Kidney (tissue), 14 donors: ENCODE results near the gene ALPP. TPM values are rescaled to one million over a fixed set of nuclear protein-coding genes. Genes with fewer than 3 reads are reported as not detected.

Source experiments
- DNase-seq, 5 donors: peaks; one replicate each; pipeline ENCODE4 v3.0.0-alpha.2; 2013 to 2020
- FAIRE-seq: peaks from 2 replicates; lab custom pipeline; 2012; peaks lifted over from hg19 to GRCh38; lab: Jason Lieb, UNC
- H3K27ac ChIP-seq, 2 donors: one replicate each; pipeline ENCODE4 v1.7.0; 2013; ENCODE audit warnings: low read depth in 2 of 2, low read length in 2 of 2, inconsistent platforms in 1 of 2
- H3K27me3 ChIP-seq: one replicate; pipeline ENCODE4 v1.7.1; 2013; ENCODE audit warnings: low read length, inconsistent platforms; ENCODE audit not compliant: control insufficient read depth, insufficient read depth
- H3K36me3 ChIP-seq, 3 donors: one replicate each; pipeline versions ENCODE4 v1.7.0 to v1.7.1; 2013; ENCODE audit warnings: low read length in 3 of 3, control low read depth in 1 of 3, inconsistent platforms in 1 of 3; ENCODE audit not compliant: insufficient read depth in 3 of 3, control insufficient read depth in 2 of 3
- H3K4me1 ChIP-seq, 3 donors: one replicate each; pipeline versions ENCODE4 v1.7.0 to v1.7.1; 2013; ENCODE audit warnings: low read length in 3 of 3, inconsistent platforms in 1 of 3, low read depth in 1 of 3; ENCODE audit not compliant: control insufficient read depth in 2 of 3, insufficient read depth in 2 of 3
- H3K4me3 ChIP-seq, 3 donors: one replicate each; pipeline versions ENCODE4 v1.7.0 to v1.8.1; 2013; ENCODE audit warnings: low read length in 3 of 3, control low read depth in 1 of 3, inconsistent platforms in 1 of 3
- H3K9ac ChIP-seq, 3 donors: one replicate each; pipeline versions ENCODE4 v1.7.0 to v1.7.1; 2013; ENCODE audit warnings: low read length in 3 of 3, control low read depth in 1 of 3, inconsistent platforms in 1 of 3
- H3K9me3 ChIP-seq, 3 donors: one replicate each; pipeline versions ENCODE4 v1.7.0 to v1.7.1; 2013; ENCODE audit warnings: low read length in 3 of 3, control low read depth in 1 of 3, inconsistent platforms in 1 of 3; ENCODE audit not compliant: control insufficient read depth in 2 of 3, insufficient read depth in 1 of 3
- intact Hi-C: fragments of 100-400 bp; cut with DNase I; formaldehyde crosslinking; loops from one replicate; pipeline ENCODE4 v1.11.1; 2022
- polyA plus RNA-seq: library from polyadenylated mRNA; stranded (reverse); fragments of 350-450 nt; fragmentation: Illumina TruSeq; extraction: RNeasy Lipid Tissue Mini Kit (QIAGEN cat#74804); gene quantifications from one replicate; pipeline ENCODE4 v1.2.3, GENCODE V29; 2014; ENCODE audit warnings: low read depth, low replicate concordance; ENCODE audit not compliant: insufficient read depth
- total RNA-seq: library from RNA; stranded (reverse); fragmentation: NEBNext Ultra II Directional; extraction: Animal tissue kit (Norgen Biotek cat#: 25700); gene quantifications from one replicate; pipeline ENCODE4 v1.2.1, GENCODE V29; 2021
- TF ChIP-seq, protein P1 (sequence below): IDR thresholded peaks from 3 replicates; pipeline ENCODE4 v1.5.1; 2012; ENCODE audit warnings: mild to moderate bottlenecking, moderate library complexity, borderline replicate concordance; ENCODE audit not compliant: insufficient read depth; ENCODE audit errors: extremely low read depth
- donor health status: control.
- donor health status: control.
- donor health status: control.
- donor health status: control.
- donor health status: control.
- donor health status: DM: yes; HTN: yes; CAD: no.
- donor health status: Normal renal cell carcinoma (clear cell type).

ALPP gene
- total and polyA plus RNA-seq, 2 donors from 2014 or later: not detected

DNA sequence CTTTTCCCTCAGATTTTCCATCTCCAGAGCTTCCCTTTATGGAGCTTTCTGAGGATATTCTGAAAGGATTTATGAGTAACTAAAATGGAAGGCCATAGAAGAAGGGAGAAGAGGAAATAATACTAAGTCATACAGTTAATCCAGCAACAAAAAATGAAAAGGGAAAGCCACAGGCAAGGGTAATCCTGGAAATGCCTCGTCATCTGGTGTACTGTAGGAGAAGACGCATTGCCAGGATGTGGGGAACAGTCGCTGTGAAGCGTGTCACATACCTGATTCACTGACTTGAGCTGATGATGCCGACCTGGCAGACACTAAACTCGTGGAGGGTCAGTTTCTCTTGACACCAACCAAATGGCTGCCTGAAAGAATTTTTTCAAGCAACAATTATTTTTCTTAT lies 34.7 kb upstream of the ALPP start:
- no peaks in the 10 kb centered on the region for H3K9me3 ChIP-seq
- no peak for DNase-seq
- H3K4me1 ChIP-seq: no peaks in the 10 kb centered on the region
- no peaks in the 10 kb centered on the region for H3K36me3 ChIP-seq
- H3K4me3 ChIP-seq: no peak overlapping the region
- TF ChIP-seq, protein P1, sequence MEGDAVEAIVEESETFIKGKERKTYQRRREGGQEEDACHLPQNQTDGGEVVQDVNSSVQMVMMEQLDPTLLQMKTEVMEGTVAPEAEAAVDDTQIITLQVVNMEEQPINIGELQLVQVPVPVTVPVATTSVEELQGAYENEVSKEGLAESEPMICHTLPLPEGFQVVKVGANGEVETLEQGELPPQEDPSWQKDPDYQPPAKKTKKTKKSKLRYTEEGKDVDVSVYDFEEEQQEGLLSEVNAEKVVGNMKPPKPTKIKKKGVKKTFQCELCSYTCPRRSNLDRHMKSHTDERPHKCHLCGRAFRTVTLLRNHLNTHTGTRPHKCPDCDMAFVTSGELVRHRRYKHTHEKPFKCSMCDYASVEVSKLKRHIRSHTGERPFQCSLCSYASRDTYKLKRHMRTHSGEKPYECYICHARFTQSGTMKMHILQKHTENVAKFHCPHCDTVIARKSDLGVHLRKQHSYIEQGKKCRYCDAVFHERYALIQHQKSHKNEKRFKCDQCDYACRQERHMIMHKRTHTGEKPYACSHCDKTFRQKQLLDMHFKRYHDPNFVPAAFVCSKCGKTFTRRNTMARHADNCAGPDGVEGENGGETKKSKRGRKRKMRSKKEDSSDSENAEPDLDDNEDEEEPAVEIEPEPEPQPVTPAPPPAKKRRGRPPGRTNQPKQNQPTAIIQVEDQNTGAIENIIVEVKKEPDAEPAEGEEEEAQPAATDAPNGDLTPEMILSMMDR: no peak
- H3K27ac ChIP-seq: no peak overlapping the region
- no peak for FAIRE-seq
- H3K27me3 ChIP-seq: peaks cover 2% of the 10 kb centered on the region
- no peak overlapping the region for H3K9ac ChIP-seq
- intact Hi-C loops: no loop called here

DNA sequence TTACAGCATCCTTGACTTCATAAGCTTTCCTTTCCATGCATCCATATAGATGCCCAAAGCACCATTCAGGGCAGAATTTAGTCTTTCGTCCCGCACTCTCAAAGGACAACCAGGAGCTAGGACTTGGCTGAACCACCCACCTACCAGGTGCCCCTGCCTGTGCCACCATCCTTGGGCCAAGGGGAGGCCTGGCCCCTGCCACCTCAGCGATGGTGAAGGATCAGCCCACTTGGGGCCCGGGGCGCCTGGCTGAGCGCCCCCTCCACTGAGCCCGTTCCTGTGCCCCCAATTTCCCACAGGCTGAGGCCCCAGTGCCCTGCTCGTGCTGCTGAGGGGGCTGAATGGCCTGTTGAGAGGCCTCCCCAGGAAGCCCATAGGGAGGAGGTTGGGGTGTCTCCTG lies 33.3 kb upstream of the ALPP start:
- H3K27me3 ChIP-seq: peaks cover 10% of the 10 kb centered on the region
- TF ChIP-seq, protein P1: no peak
- no peak overlapping the region for H3K9ac ChIP-seq
- no peaks in the 10 kb centered on the region for H3K4me1 ChIP-seq
- intact Hi-C loops: no loop called here
- no peak overlapping the region for H3K27ac ChIP-seq
- FAIRE-seq: no peak
- DNase-seq: peak in 1 of 5 donors; percentile 49
- H3K9me3 ChIP-seq: no peaks in the 10 kb centered on the region
- no peak overlapping the region for H3K4me3 ChIP-seq
- H3K36me3 ChIP-seq: no peaks in the 10 kb centered on the region

DNA sequence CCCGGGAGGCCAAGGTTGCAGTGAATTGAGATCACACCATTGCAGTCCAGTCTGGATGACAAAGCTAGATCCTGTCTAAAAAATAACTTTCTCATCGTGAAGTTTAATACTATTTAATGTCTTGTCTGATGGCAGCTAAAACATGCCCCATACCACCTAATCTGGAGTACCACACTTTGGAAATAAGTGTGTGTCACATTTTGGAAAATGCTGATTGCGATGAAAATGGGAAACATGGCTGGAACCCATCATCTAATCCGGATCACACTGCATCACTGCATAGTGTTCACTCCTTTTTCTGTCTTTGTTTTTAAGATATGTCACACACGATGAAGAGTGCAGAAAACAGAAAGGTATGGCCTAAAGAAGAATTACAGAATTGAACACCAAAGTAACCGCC lies 31.2 kb upstream of the ALPP start:
- no peaks in the 10 kb centered on the region for H3K9me3 ChIP-seq
- DNase-seq (no peak), FAIRE-seq (no peak)
- H3K9ac ChIP-seq: no peak overlapping the region
- TF ChIP-seq, protein P1: no peak
- H3K4me1 ChIP-seq: peaks cover 0 to 4% (median 0%) of the 10 kb centered on the region in 3 donors
- intact Hi-C loops: no loop called here
- peaks cover 21% of the 10 kb centered on the region for H3K27me3 ChIP-seq
- no peaks in the 10 kb centered on the region for H3K36me3 ChIP-seq
- H3K4me3 ChIP-seq: no peak overlapping the region
- no peak overlapping the region for H3K27ac ChIP-seq

DNA sequence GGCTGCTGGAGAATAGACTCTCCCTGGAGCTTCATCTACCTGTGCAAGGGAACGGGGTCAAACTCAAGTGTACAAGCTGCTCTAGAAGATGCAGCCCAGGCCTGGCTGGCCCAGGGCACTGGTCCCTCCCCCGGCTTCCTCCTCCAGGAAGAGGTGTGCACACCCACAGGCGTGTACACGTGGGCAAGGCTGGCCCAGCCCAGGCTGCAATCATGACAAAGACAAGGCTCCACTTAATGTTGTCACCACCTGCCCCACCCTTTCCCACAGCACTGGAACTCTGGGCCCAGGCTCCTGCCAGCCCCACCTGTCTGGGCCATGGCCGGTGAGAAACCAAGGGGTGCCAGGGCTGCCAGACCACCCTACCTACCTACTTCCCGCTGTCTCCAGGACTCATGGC lies 29.6 kb upstream of the ALPP start:
- DNase-seq (peak in 1 of 5 donors; percentile 50), FAIRE-seq (no peak)
- peaks cover 25% of the 10 kb centered on the region for H3K27me3 ChIP-seq
- intact Hi-C loops: no loop called here
- peaks cover 0 to 4% (median 0%) of the 10 kb centered on the region in 3 donors for H3K4me1 ChIP-seq
- H3K4me3 ChIP-seq: no peak overlapping the region
- no peak overlapping the region for H3K9ac ChIP-seq
- no peaks in the 10 kb centered on the region for H3K36me3 ChIP-seq
- TF ChIP-seq, protein P1: no peak
- H3K9me3 ChIP-seq: no peaks in the 10 kb centered on the region
- no peak overlapping the region for H3K27ac ChIP-seq
